ENCODE measurements around the gene ADGRG4.

The ADGRG4 gene

GRCh38 chrX:136304493-136304892 lies 3.7 kb downstream of the ADGRG4 start:
- no peaks in the 10 kb centered on the region for H3K36me3 ChIP-seq
- no peak for DNase-seq
- H3K4me1 ChIP-seq = no peaks in the 10 kb centered on the region
- intact Hi-C loops (cut with DNase I; ENCODE audit: low total_unique reads) = no loop called here
- TF ChIP-seq CTCF (IDR thresholded peaks at IDR 0.05) = no peak
- no peak overlapping the region for H3K27ac ChIP-seq
- peaks cover 0 to 3% (median 0%) of the 10 kb centered on the region in 3 donors for H3K9me3 ChIP-seq
- H3K4me3 ChIP-seq = no peak overlapping the region
- H3K27me3 ChIP-seq = no peaks in the 10 kb centered on the region

- intact Hi-C loops (cut with DNase I; ENCODE audit: low total_unique reads) = no loop called here
- no peak for DNase-seq
- no peaks in the 10 kb centered on the region for H3K27me3 ChIP-seq
- no peaks in the 10 kb centered on the region for H3K4me1 ChIP-seq
- no peak overlapping the region for H3K4me3 ChIP-seq
- no peak for TF ChIP-seq CTCF (IDR thresholded peaks at IDR 0.05)
- H3K36me3 ChIP-seq = no peaks in the 10 kb centered on the region
- H3K27ac ChIP-seq = no peak overlapping the region
- peaks cover 0 to 3% (median 0%) of the 10 kb centered on the region in 3 donors for H3K9me3 ChIP-seq
Observed at GRCh38 chrX:136306182-136306581, 5.4 kb downstream of the ADGRG4 start.

- no peak overlapping the region for H3K27ac ChIP-seq
- DNase-seq = no peak
- H3K9me3 ChIP-seq = no peaks in the 10 kb centered on the region
- H3K4me3 ChIP-seq = no peak overlapping the region
- no peaks in the 10 kb centered on the region for H3K36me3 ChIP-seq
- intact Hi-C loops (cut with DNase I; ENCODE audit: low total_unique reads) = no loop called here
- no peak for TF ChIP-seq CTCF (IDR thresholded peaks at IDR 0.05)
- H3K27me3 ChIP-seq = no peaks in the 10 kb centered on the region
- H3K4me1 ChIP-seq = no peaks in the 10 kb centered on the region
Observed at GRCh38 chrX:136307471-136307870, 6.7 kb downstream of the ADGRG4 start.

GRCh38 chrX:136310411-136310810 lies 9.6 kb downstream of the ADGRG4 start:
- no peak for DNase-seq
- Histone ChIP-seq H3K9me3 (no peaks in the 10 kb centered on the region), H3K27ac (no peak overlapping the region), H3K36me3 (no peaks in the 10 kb centered on the region), H3K27me3 (no peaks in the 10 kb centered on the region), H3K4me1 (no peaks in the 10 kb centered on the region), H3K4me3 (no peak overlapping the region)
- intact Hi-C loops (cut with DNase I; ENCODE audit: low total_unique reads) = no loop called here
- no peak for TF ChIP-seq CTCF (IDR thresholded peaks at IDR 0.05)

GRCh38 chrX:136318156-136318555 lies 17.4 kb downstream of the ADGRG4 start:
- Histone ChIP-seq H3K36me3 (no peaks in the 10 kb centered on the region), H3K27ac (no peak overlapping the region), H3K4me1 (no peaks in the 10 kb centered on the region), H3K27me3 (no peaks in the 10 kb centered on the region), H3K4me3 (no peak overlapping the region), H3K9me3 (no peaks in the 10 kb centered on the region)
- intact Hi-C loops (cut with DNase I; ENCODE audit: low total_unique reads) = no loop called here
- no peak for TF ChIP-seq CTCF (IDR thresholded peaks at IDR 0.05)
- DNase-seq = no peak

- Histone ChIP-seq H3K27ac (no peak overlapping the region), H3K9me3 (no peaks in the 10 kb centered on the region), H3K27me3 (no peaks in the 10 kb centered on the region), H3K4me3 (no peak overlapping the region), H3K36me3 (no peaks in the 10 kb centered on the region), H3K4me1 (no peaks in the 10 kb centered on the region)
- intact Hi-C loops (cut with DNase I; ENCODE audit: low total_unique reads) = no loop called here
- TF ChIP-seq CTCF (IDR thresholded peaks at IDR 0.05) = no peak
- DNase-seq = no peak
Observed at GRCh38 chrX:136318895-136319597, 18.3 kb downstream of the ADGRG4 start.

All from tibial artery (tissue), 4 donors.